Heart left ventricle (tissue), 16 donors: Measurements from ENCODE around the gene DOCK4. TPM values are rescaled to one million over a fixed set of nuclear protein-coding genes. Genes with fewer than 3 reads are reported as not detected.

Experiments used
- ATAC-seq, 4 donors: fragments of 200-7000 bp; cut with Tn5 transposase; one replicate each; pipeline ENCODE4 v1.9.1; 2020 to 2022; ENCODE audit warnings: moderate library complexity in 4 of 4, mild to moderate bottlenecking in 3 of 4, moderate number of reproducible peaks in 1 of 4
- DNase-seq, 5 donors: peaks; one replicate each; pipeline ENCODE4 v3.0.0-alpha.2; 2020
- H3K27ac ChIP-seq, 12 donors: fragments of 200-600 bp; sonication (generic) in 4 of 12; one replicate each; pipeline versions ENCODE4 v1.5.0 to v1.8.0; 2016 to 2022; ENCODE audit warnings: mild to moderate bottlenecking in 2 of 12
- H3K27me3 ChIP-seq, 9 donors: fragments of 200-600 bp; sonication (generic) in 2 of 9; one replicate each; pipeline versions ENCODE4 v1.5.1 to v1.8.0; 2016 to 2022; ENCODE audit warnings: mild to moderate bottlenecking in 3 of 9
- H3K36me3 ChIP-seq, 9 donors: fragments of 200-600 bp; sonication (generic) in 2 of 9; one replicate each; pipeline versions ENCODE4 v1.5.0 to v1.8.0; 2018 to 2022; ENCODE audit warnings: mild to moderate bottlenecking in 2 of 9
- H3K4me1 ChIP-seq, 12 donors: fragments of 200-600 bp; sonication (generic) in 4 of 12; one replicate each; pipeline versions ENCODE4 v1.5.0 to v1.8.0; 2016 to 2022; ENCODE audit warnings: mild to moderate bottlenecking in 3 of 12
- H3K4me3 ChIP-seq, 12 donors: fragments of 200-600 bp; sonication (generic) in 4 of 12; one replicate each; pipeline versions ENCODE4 v1.5.0 to v1.8.0; 2017 to 2022; ENCODE audit warnings: mild to moderate bottlenecking in 9 of 12, moderate library complexity in 4 of 12
- H3K9me3 ChIP-seq, 12 donors: fragments of 200-600 bp; sonication (generic) in 4 of 12; one replicate each; pipeline versions ENCODE4 v1.5.0 to v1.8.0; 2016 to 2022; ENCODE audit warnings: mild to moderate bottlenecking in 1 of 12
- POLR2A ChIP-seq, 2 donors: fragments of 450-650 bp; IDR thresholded peaks; one replicate each; pipeline ENCODE4 v1.6.1; 2017; ENCODE audit warnings: antibody characterized with exemption in 2 of 2, mild to moderate bottlenecking in 2 of 2, moderate library complexity in 2 of 2
- WGBS, 4 donors: extraction: QIAGEN DNeasy Blood & Tissue Kit in 2 of 4; methylation state at CpG; one replicate each; pipeline versions ENCODE4 v1.1.5 to v1.1.7; 2013 to 2018; 5-methylcytosine and 5-hydroxymethylcytosine counted together
- intact Hi-C, 10 donors: fragments of 100-400 bp; cut with DNase I; formaldehyde crosslinking; loops; one replicate each; pipeline versions ENCODE4 v1.11.1 to v1.14.2; 2022
- polyA plus RNA-seq, 2 donors: library from polyadenylated mRNA; stranded (reverse); fragments of 200-250 nt; gene quantifications; one replicate each; pipeline ENCODE4 v1.2.3, GENCODE V29; 2013
- total RNA-seq, 9 donors: library from RNA; depleted of rRNA in 2 of 9; stranded (reverse); fragments of >200 nt in 2 of 9; fragmentation: NEBNext Ultra II Directional in 3 of 9; extraction: Animal tissue kit (Norgen Biotek cat#: 25700) in 3 of 9; gene quantifications; one replicate each; pipeline versions ENCODE4 v1.1.0 to v1.2.4, GENCODE V29; 2016 to 2023
- TF ChIP-seq, protein P1 (sequence below), 12 donors: fragments of 200-600 bp; sonication (generic) in 4 of 12; IDR thresholded peaks; one replicate each; pipeline versions ENCODE4 v1.5.0 to v1.8.0; 2018 to 2022; ENCODE audit warnings: antibody characterized with exemption in 12 of 12, mild to moderate bottlenecking in 5 of 12
- donor health status: ischemic (EF 13 %, LVEDD 7.1; RV severe dilation, severe dysfunction).
- donor health status: healthy with polysubstance abuse.
- donor health status: DM: no; HTN: yes; CAD: no.
- donor health status: DM: no; HTN: no; CAD: no.
- donor health status: ischemic (EF 25% LVEDD 6.9; RV normal size, moderate dysfunction).
- donor health status: ischemic (EF 25% LVEDD 5.7; RV mildly dilated, moderate dysfunction).
- donor health status: healthy.
- donor health status: DM: yes; HTN: yes; CAD: no.
- donor health status: ischemic (EF 35%, LVEDD 5.7; RV mildly dilated, moderate dysfunction).
- donor health status: nonischemic (EF 11% LVEDD 7.7; RV severe dilation, severe dysfunction).
- donor health status: DM: yes; HTN: yes; CAD: no.
- donor health status: PGD.
- donor health status: ischemic (EF 29% LVEDD 5.4; RV normal size, mild dysfunction).
- donor health status: nonischemic (EF 23%, LVEDD 6.1; RV moderate dilation, normal function).

The DOCK4 gene
- total and polyA plus RNA-seq, 11 donors = 5.1 to 40.8 (median 13.1) TPM

DNA sequence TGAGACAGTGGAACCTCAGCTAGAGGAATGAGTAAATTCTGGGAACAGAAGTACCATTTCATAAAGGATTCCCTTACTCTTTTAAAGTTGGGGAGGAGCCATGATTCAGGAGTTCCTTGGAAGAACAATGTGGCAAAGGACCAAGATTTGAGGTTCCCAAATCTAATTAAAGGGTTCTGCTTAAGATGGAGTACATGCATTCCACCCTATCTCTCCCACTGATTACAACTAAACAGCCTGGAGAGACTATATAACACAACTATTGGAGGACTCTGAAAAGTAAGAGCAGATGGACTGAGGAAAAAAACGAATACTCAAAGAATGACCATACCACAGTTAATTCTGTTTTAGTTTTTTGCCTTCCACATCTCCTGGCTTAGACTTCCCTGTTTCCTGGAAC is 431.0 kb downstream of the DOCK4 start:
- H3K27me3 ChIP-seq = no peaks in the 10 kb centered on the region
- ATAC-seq (no peak), DNase-seq (no peak)
- no peaks in the 10 kb centered on the region for H3K4me1 ChIP-seq
- intact Hi-C loops = no loop called here
- peaks cover 0 to 19% (median 6%) of the 10 kb centered on the region in 12 donors for H3K9me3 ChIP-seq
- no peak overlapping the region for H3K4me3 ChIP-seq
- TF ChIP-seq, protein P1, sequence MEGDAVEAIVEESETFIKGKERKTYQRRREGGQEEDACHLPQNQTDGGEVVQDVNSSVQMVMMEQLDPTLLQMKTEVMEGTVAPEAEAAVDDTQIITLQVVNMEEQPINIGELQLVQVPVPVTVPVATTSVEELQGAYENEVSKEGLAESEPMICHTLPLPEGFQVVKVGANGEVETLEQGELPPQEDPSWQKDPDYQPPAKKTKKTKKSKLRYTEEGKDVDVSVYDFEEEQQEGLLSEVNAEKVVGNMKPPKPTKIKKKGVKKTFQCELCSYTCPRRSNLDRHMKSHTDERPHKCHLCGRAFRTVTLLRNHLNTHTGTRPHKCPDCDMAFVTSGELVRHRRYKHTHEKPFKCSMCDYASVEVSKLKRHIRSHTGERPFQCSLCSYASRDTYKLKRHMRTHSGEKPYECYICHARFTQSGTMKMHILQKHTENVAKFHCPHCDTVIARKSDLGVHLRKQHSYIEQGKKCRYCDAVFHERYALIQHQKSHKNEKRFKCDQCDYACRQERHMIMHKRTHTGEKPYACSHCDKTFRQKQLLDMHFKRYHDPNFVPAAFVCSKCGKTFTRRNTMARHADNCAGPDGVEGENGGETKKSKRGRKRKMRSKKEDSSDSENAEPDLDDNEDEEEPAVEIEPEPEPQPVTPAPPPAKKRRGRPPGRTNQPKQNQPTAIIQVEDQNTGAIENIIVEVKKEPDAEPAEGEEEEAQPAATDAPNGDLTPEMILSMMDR (IDR thresholded peaks at IDR 0.05) = no peak
- no peak for TF ChIP-seq POLR2A (IDR thresholded peaks at IDR 0.05)
- no peak overlapping the region for H3K27ac ChIP-seq
- 64 to 85% (median 75%) methylated on average over 1 of the region's 1 CpG for WGBS, 4 donors
- peaks cover 0 to 54% (median 25%) of the 10 kb centered on the region in 9 donors for H3K36me3 ChIP-seq

DNA sequence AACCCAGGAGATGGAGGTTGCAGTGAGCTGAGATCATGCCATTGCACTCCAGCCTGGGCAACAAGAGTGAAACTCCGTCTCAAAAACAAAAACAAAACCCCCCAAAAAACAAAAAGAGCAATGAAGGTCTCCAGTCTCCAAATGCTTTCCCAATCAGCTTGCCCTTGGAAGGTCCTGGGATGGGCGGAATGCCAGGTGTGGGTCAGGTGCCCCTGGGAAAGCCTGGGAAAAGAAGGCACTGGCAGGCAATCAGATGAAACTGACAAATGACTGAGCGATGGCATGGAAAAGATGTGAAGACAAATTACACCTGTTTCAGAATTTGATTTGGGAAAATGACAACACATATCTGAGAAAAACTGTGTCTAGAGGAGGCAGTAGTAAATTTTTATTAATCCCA is 433.5 kb downstream of the DOCK4 start:
- intact Hi-C loops = no loop called here
- Histone ChIP-seq H3K36me3 (peaks cover 0 to 62% (median 28%) of the 10 kb centered on the region in 9 donors), H3K9me3 (peaks cover 0 to 17% (median 5%) of the 10 kb centered on the region in 12 donors), H3K27ac (no peak overlapping the region), H3K4me3 (no peak overlapping the region), H3K4me1 (no peaks in the 10 kb centered on the region), H3K27me3 (no peaks in the 10 kb centered on the region)
- ATAC-seq = no peak
- DNase-seq = no peak
- TF ChIP-seq, protein P1 (IDR thresholded peaks at IDR 0.05) = no peak
- TF ChIP-seq POLR2A (IDR thresholded peaks at IDR 0.05) = no peak
- WGBS, 4 donors = 90 to 96% (median 92%) methylated on average over 3 of the region's 3 CpGs

DNA sequence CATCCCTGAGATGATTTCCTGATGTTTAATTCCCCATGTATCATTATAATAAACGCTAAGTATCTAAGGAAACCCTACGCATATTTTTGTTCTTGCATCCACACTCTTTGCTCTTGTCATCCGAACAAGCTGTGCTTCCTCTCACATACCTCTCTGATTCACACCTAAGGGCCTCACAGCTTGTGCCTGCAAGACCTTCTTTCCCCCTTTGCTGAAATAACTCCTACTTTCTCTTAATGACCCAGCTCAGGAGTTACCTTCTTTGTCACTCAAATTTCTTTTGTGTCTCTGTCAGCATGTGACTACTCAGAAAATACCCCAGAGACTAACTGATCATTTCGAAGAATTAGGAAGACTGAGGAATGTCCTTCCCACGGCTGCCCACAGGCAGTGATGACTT is 434.6 kb downstream of the DOCK4 start:
- Histone ChIP-seq H3K36me3 (peaks cover 0 to 61% (median 25%) of the 10 kb centered on the region in 9 donors), H3K4me1 (no peaks in the 10 kb centered on the region), H3K4me3 (no peak overlapping the region), H3K27ac (no peak overlapping the region), H3K27me3 (no peaks in the 10 kb centered on the region), H3K9me3 (peaks cover 0 to 8% (median 0%) of the 10 kb centered on the region in 12 donors)
- 91 to 96% (median 93%) methylated on average over 5 of the region's 5 CpGs for WGBS, 4 donors
- intact Hi-C loops = no loop called here
- TF ChIP-seq, protein P1 (IDR thresholded peaks at IDR 0.05) = no peak
- no peak for TF ChIP-seq POLR2A (IDR thresholded peaks at IDR 0.05)
- ATAC-seq (no peak), DNase-seq (no peak)

DNA sequence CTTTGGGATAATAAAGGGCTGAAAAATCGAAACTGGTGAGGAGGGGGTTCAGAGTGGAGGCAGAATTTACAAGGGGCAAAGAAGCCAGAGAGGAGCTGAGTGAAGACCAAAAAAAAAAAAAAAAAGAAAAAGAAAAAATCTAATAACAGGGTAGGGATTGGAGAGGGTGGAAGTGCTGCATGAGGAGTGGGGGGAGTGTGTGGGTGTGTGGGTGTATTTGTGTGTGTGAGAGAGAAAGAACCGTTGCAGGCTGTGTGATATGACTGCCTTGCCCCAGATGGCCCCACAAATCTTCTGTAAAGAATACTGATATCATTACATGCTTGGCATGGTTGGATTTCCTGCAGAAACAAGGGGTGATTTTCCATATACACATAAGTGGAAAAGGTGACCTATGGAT is 436.1 kb downstream of the DOCK4 start:
- intact Hi-C loops = no loop called here
- no peaks in the 10 kb centered on the region for H3K9me3 ChIP-seq
- no peak overlapping the region for H3K27ac ChIP-seq
- ATAC-seq = no peak
- 76 to 78% (median 77%) methylated on average over 2 of the region's 2 CpGs for WGBS, 4 donors
- H3K4me3 ChIP-seq = no peak overlapping the region
- H3K4me1 ChIP-seq = peaks cover 0 to 10% (median 0%) of the 10 kb centered on the region in 12 donors
- H3K36me3 ChIP-seq = peaks cover 0 to 66% (median 33%) of the 10 kb centered on the region in 9 donors
- TF ChIP-seq, protein P1 (IDR thresholded peaks at IDR 0.05) = no peak
- TF ChIP-seq POLR2A (IDR thresholded peaks at IDR 0.05) = no peak
- no peak for DNase-seq
- no peaks in the 10 kb centered on the region for H3K27me3 ChIP-seq
